ENCODE measurements around the gene SLC43A2. TPM values are rescaled to one million over a fixed set of nuclear protein-coding genes. Genes with fewer than 3 reads are reported as not detected.

Gene SLC43A2
- total and polyA plus RNA-seq, 2 donors from 2014 or later, result 48.9 to 60.4 TPM

- intact Hi-C loops (cut with DNase I), result no loop called here
- Histone ChIP-seq H3K9me3 (ENCODE audit: control insufficient read depth in 2 of 3, insufficient read depth in 1 of 3, low read length in 3 of 3) (no peaks in the 10 kb centered on the region), H3K4me3 (ENCODE audit: low read length in 3 of 3) (no peak overlapping the region), H3K9ac (ENCODE audit: low read length in 3 of 3) (no peak overlapping the region), H3K27me3 (ENCODE audit: control insufficient read depth, insufficient read depth, low read length) (no peaks in the 10 kb centered on the region), H3K27ac (ENCODE audit: low read depth in 2 of 2, low read length in 2 of 2) (peak overlapping the region in 1 of 2 donors; percentile 80), H3K36me3 (ENCODE audit: control insufficient read depth in 2 of 3, insufficient read depth in 3 of 3, low read length in 3 of 3) (peaks cover 0 to 33% (median 6%) of the 10 kb centered on the region in 3 donors), H3K4me1 (ENCODE audit: control insufficient read depth in 2 of 3, insufficient read depth in 2 of 3, low read depth in 1 of 3, low read length in 3 of 3) (peaks cover 0 to 15% (median 15%) of the 10 kb centered on the region in 3 donors)
- no peak for TF ChIP-seq CTCF (IDR thresholded peaks at IDR 0.05; ENCODE audit: borderline replicate concordance, extremely low read depth, insufficient read depth)
- DNase-seq, result peak in 1 of 5 donors; percentile 47
- FAIRE-seq, result no peak
Measured at GRCh38 chr17:1617620-1618174, 10.9 kb downstream of the SLC43A2 start.

DNA sequence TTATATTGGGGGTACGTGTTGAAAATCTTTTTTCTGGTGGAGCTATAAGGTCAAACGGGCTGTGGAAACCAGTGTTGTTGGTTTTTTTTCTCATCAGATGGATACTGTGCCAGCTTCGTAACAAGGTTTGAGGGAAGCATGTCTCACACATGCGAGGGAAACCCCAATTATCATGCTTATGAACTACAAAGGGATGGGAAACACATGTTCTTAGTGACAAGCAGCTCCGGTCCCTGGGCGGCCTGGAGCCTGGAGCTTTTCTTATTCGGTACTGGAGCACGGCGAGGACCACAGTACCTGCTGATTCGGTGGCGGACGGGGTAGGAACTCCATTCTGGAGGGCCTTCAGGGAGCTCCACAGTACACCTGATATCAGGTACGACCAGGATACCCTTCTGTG lies 12.5 kb downstream of the SLC43A2 start:
- DNase-seq (no peak), FAIRE-seq (no peak)
- Histone ChIP-seq H3K9me3 (ENCODE audit: control insufficient read depth in 2 of 3, insufficient read depth in 1 of 3, low read length in 3 of 3) (no peaks in the 10 kb centered on the region), H3K27ac (ENCODE audit: low read depth in 2 of 2, low read length in 2 of 2) (no peak overlapping the region), H3K4me1 (ENCODE audit: control insufficient read depth in 2 of 3, insufficient read depth in 2 of 3, low read depth in 1 of 3, low read length in 3 of 3) (peaks cover 0 to 8% (median 8%) of the 10 kb centered on the region in 3 donors), H3K9ac (ENCODE audit: low read length in 3 of 3) (no peak overlapping the region), H3K36me3 (ENCODE audit: control insufficient read depth in 2 of 3, insufficient read depth in 3 of 3, low read length in 3 of 3) (peaks cover 0 to 31% (median 8%) of the 10 kb centered on the region in 3 donors), H3K27me3 (ENCODE audit: control insufficient read depth, insufficient read depth, low read length) (no peaks in the 10 kb centered on the region), H3K4me3 (ENCODE audit: low read length in 3 of 3) (no peak overlapping the region)
- intact Hi-C loops (cut with DNase I), result no loop called here
- TF ChIP-seq CTCF (IDR thresholded peaks at IDR 0.05; ENCODE audit: borderline replicate concordance, extremely low read depth, insufficient read depth), result no peak

DNA sequence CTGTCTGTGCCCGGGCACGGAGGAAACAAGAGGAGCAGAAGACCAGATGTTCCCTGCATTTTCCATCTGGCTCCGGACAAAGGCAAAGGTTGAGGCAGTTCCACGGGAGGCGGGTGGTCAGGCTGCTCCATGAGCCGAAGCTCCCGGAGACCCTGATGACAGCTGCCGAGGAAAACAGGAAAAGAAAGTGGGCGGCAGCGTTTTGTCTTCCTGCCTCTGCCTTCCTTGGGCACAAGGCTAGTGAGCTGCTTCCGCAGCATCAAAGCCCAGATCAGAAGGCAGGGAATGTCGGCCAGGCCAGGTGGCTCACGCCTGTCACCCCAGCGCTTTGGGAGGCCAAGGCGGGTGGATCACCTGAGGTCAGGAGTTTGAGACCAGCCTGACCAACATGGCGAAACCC lies 16.2 kb downstream of the SLC43A2 start:
- no peak overlapping the region for H3K4me3 ChIP-seq (ENCODE audit: low read length in 3 of 3)
- H3K27ac ChIP-seq (ENCODE audit: low read depth in 2 of 2, low read length in 2 of 2), result no peak overlapping the region

More for the DNA sequence above, 16.2 kb downstream of the SLC43A2 start:
- no peak overlapping the region for H3K9ac ChIP-seq (ENCODE audit: low read length in 3 of 3)
- H3K9me3 ChIP-seq (ENCODE audit: control insufficient read depth in 2 of 3, insufficient read depth in 1 of 3, low read length in 3 of 3), result no peaks in the 10 kb centered on the region
- intact Hi-C loops (cut with DNase I), result no loop called here
- FAIRE-seq (no peak), DNase-seq (peak in 1 of 5 donors; percentile 34)
- no peak for TF ChIP-seq CTCF (IDR thresholded peaks at IDR 0.05; ENCODE audit: borderline replicate concordance, extremely low read depth, insufficient read depth)
- peaks cover 0 to 29% (median 8%) of the 10 kb centered on the region in 3 donors for H3K36me3 ChIP-seq (ENCODE audit: control insufficient read depth in 2 of 3, insufficient read depth in 3 of 3, low read length in 3 of 3)
- H3K4me1 ChIP-seq (ENCODE audit: control insufficient read depth in 2 of 3, insufficient read depth in 2 of 3, low read depth in 1 of 3, low read length in 3 of 3), result peaks cover 0 to 9% (median 7%) of the 10 kb centered on the region in 3 donors
- H3K27me3 ChIP-seq (ENCODE audit: control insufficient read depth, insufficient read depth, low read length), result no peaks in the 10 kb centered on the region

All from kidney (tissue), 14 donors.